ENCODE data around the gene FNDC10.
"Not testable (repeated sequence)": the region's sequence is repeated elsewhere in the genome, so short reads cannot be mapped to it uniquely, and the experiment has no call there.

FNDC10 gene

DNA sequence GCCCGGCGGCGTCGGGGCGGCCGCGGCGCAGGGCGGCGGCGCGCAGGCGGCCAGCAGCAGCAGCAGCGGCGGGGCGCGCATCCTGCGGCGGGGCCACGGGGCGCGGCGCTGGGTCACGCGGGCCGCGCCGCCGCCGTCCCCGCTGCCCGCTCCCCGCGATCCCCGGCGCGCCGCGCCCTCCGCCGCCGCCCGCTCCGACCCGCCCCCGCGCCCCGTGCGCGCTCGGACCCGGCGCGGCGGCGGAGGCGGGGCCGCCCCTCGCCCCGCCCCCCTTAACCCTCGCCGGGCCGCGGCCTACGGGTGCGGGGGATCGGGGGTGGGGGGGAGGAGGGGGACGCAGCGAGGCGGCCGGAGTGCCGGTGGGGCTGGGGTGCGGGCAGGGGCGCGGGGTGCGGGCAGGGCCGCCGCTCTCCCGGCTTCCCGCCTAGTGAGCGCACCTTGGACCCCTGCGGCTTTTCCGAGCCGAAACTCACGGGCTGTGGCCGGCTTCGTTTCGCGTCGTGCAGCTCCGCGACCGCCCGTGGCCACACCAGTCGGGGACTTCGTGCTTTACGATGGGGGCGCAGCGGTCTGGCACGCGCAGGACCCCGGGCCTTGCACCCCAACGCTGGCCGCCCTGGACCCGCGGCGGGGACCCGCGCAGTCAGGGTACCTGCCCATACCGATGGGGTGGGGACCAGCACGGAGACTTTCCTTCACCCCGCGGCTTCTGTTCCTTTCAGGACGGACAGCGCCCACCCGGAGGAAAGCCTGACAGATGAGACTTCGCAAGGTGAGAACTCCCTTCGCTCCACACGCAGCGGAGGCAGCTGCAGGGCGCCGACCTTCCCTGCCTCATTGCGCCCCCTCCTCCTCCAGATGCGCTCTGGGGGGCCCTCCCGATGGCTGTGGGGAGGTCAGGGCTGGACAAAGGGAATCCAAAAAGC, at the start of gene FNDC10:
Gene FNDC10 (minus strand): TSS at position 201 of the 926 bp plus-strand sequence. CDS start 120 bp downstream, at position 81.
- DNase-seq (ENCODE audit: low spot score), result no peak

DNA sequence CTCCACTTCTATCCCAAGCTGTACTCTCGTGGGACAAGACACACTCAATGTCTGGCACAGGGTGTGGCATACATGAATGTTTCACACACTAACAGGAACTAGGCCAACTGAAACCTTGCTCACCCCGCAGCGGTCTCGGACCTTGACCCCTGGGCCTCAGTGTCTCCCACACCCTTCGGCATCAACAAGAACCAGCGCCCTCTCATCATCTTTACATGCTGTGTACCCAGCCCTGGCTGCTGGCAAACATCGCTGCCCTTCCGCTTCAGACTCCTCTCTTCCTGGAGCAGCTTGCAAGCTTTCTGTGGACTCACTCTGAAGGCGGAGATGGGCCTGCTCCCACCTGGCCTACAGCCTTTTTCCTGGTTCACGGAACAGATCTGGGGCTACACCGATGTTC, 48.3 kb upstream of the FNDC10 start:
- not testable (repeated sequence) for DNase-seq (ENCODE audit: low spot score)

DNA sequence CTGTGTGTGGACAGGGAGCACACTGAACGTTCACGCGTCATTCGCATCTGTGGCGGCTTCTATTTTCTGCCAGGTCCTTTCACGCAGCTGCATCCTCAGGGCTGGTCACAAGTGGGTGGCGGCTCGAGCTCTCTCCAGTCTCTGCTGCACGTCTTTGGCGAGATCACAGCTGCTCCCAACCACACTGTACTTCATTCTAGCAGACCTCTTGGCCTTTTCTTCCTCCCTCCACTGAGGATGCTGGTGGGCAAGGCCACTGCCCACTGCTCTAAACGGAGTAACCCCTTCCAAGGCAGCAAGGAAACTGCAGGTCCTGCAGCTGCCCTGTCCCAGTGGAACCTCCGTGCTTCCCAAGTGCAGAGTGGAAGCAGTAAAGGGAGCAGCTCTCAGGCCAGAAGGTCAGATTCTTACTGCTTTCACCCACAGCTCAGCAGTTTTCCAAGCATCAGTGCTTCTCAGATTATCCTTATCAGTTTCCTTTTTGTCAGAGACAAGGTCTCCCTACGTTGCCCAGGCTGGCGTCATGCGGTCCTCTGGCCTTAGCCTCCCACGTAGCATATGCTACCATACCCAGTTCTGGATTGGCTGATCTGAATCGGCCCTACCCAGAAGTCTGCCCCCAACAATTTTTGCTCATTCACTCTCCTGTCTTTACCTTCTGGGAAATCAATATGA, 47.8 kb upstream of the FNDC10 start:
- DNase-seq (ENCODE audit: low spot score), result not testable (repeated sequence)

- not testable (repeated sequence) for DNase-seq (ENCODE audit: low spot score)
Observed at GRCh38 chr1:1646326-1646725, 46.4 kb upstream of the FNDC10 start.

GRCh38 chr1:1640711-1641461, 41.0 kb upstream of the FNDC10 start:
- DNase-seq (ENCODE audit: low spot score), result not testable (repeated sequence)

- DNase-seq (ENCODE audit: low spot score), result not testable (repeated sequence)
Observed at GRCh38 chr1:1640081-1640480, 40.1 kb upstream of the FNDC10 start.

GRCh38 chr1:1639368-1639767, 39.4 kb upstream of the FNDC10 start:
- DNase-seq (ENCODE audit: low spot score), result not testable (repeated sequence)

- not testable (repeated sequence) for DNase-seq (ENCODE audit: low spot score)
Observed at GRCh38 chr1:1638528-1638927, 38.6 kb upstream of the FNDC10 start.

DNA sequence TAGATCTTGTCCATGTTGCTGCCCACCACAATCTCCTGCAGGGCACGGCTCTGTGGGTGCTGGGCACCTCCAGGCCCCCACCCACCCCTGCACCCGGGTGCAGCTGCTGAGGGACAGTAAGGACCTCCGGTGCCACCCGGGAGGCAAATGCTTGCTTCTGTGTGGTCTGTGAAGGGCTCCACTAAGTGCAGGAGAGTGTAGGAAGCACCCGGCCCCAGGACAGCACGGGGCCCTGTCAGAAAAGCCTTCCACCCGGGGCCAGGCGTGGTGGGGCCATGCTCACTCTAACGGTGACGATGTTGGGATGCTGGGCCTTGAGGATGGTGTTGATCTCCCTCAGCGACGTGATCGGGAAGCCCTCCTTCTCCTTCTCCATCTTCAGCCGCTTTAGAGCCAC, 37.5 kb upstream of the FNDC10 start:
- DNase-seq (ENCODE audit: low spot score), result not testable (repeated sequence)

GRCh38 chr1:1636621-1637478, 36.9 kb upstream of the FNDC10 start:
- DNase-seq (ENCODE audit: low spot score), result not testable (repeated sequence)

- not testable (repeated sequence) for DNase-seq (ENCODE audit: low spot score)
Observed at GRCh38 chr1:1634613-1635012, 34.7 kb upstream of the FNDC10 start.

- not testable (repeated sequence) for DNase-seq (ENCODE audit: low spot score)
Observed at GRCh38 chr1:1633409-1633808, 33.5 kb upstream of the FNDC10 start.

- no peak for DNase-seq (ENCODE audit: low spot score)
Observed at GRCh38 chr1:1631782-1632420, 32.0 kb upstream of the FNDC10 start, which contains the start of gene MMP23B. MMP23B (plus strand) TSS chr1:1632173; CDS start chr1:1632219, 46 bp downstream.

GRCh38 chr1:1630965-1631781, 31.2 kb upstream of the FNDC10 start:
- no peak for DNase-seq (ENCODE audit: low spot score)

GRCh38 chr1:1630191-1630964, 30.4 kb upstream of the FNDC10 start:
- DNase-seq (ENCODE audit: low spot score), result peak; percentile 98

DNA sequence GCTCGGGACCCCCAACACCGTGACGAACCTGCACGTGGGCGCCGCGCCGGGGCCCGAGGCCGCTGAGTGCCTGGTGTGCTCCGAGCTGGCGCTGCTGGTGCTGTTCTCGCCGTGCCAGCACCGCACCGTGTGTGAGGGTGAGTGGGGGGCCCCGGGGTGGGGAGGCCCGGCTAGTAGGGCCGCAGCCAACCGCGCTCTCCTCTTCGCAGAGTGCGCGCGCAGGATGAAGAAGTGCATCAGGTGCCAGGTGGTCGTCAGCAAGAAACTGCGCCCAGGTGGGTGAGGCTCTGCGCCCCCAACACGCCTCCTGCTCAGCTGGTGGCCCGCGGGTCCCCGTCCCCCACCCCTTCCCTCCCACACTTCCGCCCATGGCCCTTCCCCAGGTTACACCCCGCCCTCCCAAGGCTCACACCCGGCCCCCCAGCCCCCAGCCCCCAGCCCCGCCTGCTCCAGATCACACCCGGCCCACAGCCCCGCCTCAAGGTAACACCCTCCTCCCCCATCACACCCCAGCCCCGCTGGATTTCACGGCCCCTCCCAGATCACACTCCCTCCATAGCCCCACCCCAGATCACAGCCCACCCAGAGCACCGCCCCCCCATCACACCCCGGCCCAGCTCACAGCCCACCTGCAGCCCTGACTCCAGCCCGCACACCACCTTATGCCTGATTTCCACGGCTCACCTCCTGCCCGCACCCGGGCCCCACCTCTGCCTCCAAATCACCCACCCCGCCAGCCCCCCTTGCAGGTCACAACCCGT, 29.7 kb upstream of the FNDC10 start:
- peak; percentile 80 for DNase-seq (ENCODE audit: low spot score)

DNA sequence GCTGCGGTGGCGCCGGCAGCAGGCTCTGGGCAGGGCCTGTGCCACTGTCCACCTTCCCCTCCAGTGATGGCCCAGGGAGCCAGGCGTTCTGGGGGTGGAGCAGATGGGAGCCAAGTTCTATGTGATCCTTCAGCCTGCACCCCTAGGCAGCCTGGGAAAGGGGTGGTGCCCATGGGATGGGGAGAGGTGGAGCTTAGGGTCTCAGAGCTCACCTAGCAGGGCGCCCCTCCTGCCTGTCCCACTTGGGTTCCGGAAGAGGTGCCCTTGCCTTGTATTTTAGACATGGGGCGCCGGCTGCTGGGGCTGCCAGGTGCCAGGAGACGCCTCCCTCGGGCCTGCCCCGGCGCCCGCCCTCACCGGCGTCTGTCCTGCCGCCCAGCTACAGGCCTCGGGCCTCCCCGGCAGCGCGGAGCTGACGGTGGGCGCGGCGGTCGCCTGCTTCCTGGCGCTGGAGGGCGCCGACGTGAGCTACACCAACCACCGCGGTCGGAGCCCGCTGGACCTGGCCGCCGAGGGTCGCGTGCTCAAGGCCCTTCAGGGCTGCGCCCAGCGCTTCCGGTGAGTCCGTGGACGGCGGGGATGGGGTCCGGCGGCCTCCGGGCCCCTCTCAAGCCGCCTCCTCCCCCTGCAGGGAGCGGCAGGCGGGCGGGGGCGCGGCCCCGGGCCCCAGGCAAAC, 29.0 kb upstream of the FNDC10 start:
- DNase-seq (ENCODE audit: low spot score), result no peak

Measured in NAMALWA (cell line).